Stimulated activated CD4-positive, alpha-beta T cell treated with anti-CD3 and anti-CD28 coated beads, Interleukin-1b, Interleukin-23, amount 100 ng/mL, for 24 hours (primary cell): ENCODE measurements around the gene SLC46A2.

Source experiments
- DNase-seq, 4 experiments: peaks; one replicate each; pipeline ENCODE4 v3.0.0-alpha.2; 2020; ENCODE audit warnings: low read depth in 4 of 4, low spot score in 1 of 4

The SLC46A2 gene

GRCh38 chr9:112860451-112860850, 30.2 kb downstream of the SLC46A2 start:
- DNase-seq: no peak

- DNase-seq: no peak
Measured at GRCh38 chr9:112858625-112859147, 32.0 kb downstream of the SLC46A2 start.

GRCh38 chr9:112858005-112858404, 32.7 kb downstream of the SLC46A2 start:
- DNase-seq: no peak

- DNase-seq: no peak
Measured at GRCh38 chr9:112856843-112857242, 33.8 kb downstream of the SLC46A2 start.

GRCh38 chr9:112856200-112856599, 34.5 kb downstream of the SLC46A2 start:
- DNase-seq: no peak

- no peak for DNase-seq
Measured at GRCh38 chr9:112854657-112855056, 36.0 kb downstream of the SLC46A2 start.

GRCh38 chr9:112853882-112854585, 36.6 kb downstream of the SLC46A2 start:
- no peak for DNase-seq

- DNase-seq: no peak
Measured at GRCh38 chr9:112852741-112853504, 37.8 kb downstream of the SLC46A2 start.

- no peak for DNase-seq
Measured at GRCh38 chr9:112850840-112851239, 39.8 kb downstream of the SLC46A2 start.

GRCh38 chr9:112849363-112849922, 41.2 kb downstream of the SLC46A2 start:
- DNase-seq: peak in 1 of 4 experiments; percentile 5

GRCh38 chr9:112848316-112849151, 42.1 kb downstream of the SLC46A2 start:
- DNase-seq: no peak

- no peak for DNase-seq
Measured at GRCh38 chr9:112846528-112847488, 43.9 kb downstream of the SLC46A2 start.

- peak; percentile 59 to 70 (median 62) for DNase-seq
Measured at GRCh38 chr9:112844771-112845542, 45.7 kb downstream of the SLC46A2 start.

- no peak for DNase-seq
Measured at GRCh38 chr9:112842555-112842954, 48.1 kb downstream of the SLC46A2 start.

- DNase-seq: no peak
Measured at GRCh38 chr9:112841261-112841660, 49.4 kb downstream of the SLC46A2 start.

GRCh38 chr9:112839331-112839730, 51.3 kb downstream of the SLC46A2 start:
- DNase-seq: no peak

GRCh38 chr9:112838342-112838741, 52.3 kb downstream of the SLC46A2 start:
- no peak for DNase-seq

- DNase-seq: no peak
Measured at GRCh38 chr9:112836394-112836793, 54.3 kb downstream of the SLC46A2 start.

- no peak for DNase-seq
Measured at GRCh38 chr9:112833081-112833480, 57.6 kb downstream of the SLC46A2 start.
